ENCODE data around the gene ADGRA1.

Gene ADGRA1

DNA sequence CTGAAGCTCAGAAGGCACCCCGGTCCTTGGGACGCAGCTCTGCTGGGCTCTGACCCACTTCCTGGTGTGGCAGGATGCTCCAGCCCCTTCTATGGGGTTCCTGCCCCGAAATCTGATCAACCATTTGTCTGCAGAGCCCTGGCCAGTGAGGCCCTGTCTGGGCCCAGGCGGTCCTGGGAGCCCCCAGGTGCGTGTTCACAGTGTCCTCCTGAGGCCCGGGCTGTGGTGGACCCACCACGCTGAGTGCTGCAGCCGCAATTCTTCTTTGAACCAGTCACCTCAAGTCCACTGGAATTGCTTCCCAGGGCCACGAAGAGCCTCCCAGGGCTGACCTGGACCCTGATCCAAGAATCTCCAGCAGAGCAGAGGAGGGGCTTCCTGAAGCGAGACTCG is 91.4 kb downstream of the ADGRA1 start:
- Histone ChIP-seq H3K9me3 (ENCODE audit: insufficient read depth, low read depth, low read length) (peaks cover 44% of the 10 kb centered on the region; the same call in 1 of the 2 replicates), H3K79me2 (ENCODE audit: insufficient read depth, low read length) (no peaks in the 10 kb centered on the region), H3K27me3 (ENCODE audit: insufficient read depth, low read length, poor library complexity, severe bottlenecking) (no peaks in the 10 kb centered on the region), H4K20me1 (ENCODE audit: insufficient read depth, low read length, poor library complexity, severe bottlenecking) (no peaks in the 10 kb centered on the region), H3K4me3 (ENCODE audit: low read length, poor library complexity, severe bottlenecking) (no peak overlapping the region), H3K9me2 (replicated peaks; ENCODE audit: low read depth, low read length) (no peaks in the 10 kb centered on the region), H3K4me1 (ENCODE audit: insufficient read depth, low read length, poor library complexity, severe bottlenecking) (no peaks in the 10 kb centered on the region), H3K4me2 (ENCODE audit: low read depth, low read length, poor library complexity, severe bottlenecking) (no peak overlapping the region), H3K36me3 (ENCODE audit: insufficient read depth, low read length) (no peaks in the 10 kb centered on the region), H2AFZ (ENCODE audit: low read length) (no peak overlapping the region), H3K9ac (ENCODE audit: low read depth, low read length, poor library complexity, severe bottlenecking) (no peak overlapping the region), H3F3A (ENCODE audit: low read depth) (peaks cover 5% of the 10 kb centered on the region; the same call in 1 of the 2 replicates)
- TF ChIP-seq EZH2phosphoT487 (IDR thresholded peaks at IDR 0.05; ENCODE audit: borderline replicate concordance): no peak
- TF ChIP-seq, protein P1, sequence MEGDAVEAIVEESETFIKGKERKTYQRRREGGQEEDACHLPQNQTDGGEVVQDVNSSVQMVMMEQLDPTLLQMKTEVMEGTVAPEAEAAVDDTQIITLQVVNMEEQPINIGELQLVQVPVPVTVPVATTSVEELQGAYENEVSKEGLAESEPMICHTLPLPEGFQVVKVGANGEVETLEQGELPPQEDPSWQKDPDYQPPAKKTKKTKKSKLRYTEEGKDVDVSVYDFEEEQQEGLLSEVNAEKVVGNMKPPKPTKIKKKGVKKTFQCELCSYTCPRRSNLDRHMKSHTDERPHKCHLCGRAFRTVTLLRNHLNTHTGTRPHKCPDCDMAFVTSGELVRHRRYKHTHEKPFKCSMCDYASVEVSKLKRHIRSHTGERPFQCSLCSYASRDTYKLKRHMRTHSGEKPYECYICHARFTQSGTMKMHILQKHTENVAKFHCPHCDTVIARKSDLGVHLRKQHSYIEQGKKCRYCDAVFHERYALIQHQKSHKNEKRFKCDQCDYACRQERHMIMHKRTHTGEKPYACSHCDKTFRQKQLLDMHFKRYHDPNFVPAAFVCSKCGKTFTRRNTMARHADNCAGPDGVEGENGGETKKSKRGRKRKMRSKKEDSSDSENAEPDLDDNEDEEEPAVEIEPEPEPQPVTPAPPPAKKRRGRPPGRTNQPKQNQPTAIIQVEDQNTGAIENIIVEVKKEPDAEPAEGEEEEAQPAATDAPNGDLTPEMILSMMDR (conservative IDR thresholded peaks at IDR 0.05; ENCODE audit: low read length): no peak

DNA sequence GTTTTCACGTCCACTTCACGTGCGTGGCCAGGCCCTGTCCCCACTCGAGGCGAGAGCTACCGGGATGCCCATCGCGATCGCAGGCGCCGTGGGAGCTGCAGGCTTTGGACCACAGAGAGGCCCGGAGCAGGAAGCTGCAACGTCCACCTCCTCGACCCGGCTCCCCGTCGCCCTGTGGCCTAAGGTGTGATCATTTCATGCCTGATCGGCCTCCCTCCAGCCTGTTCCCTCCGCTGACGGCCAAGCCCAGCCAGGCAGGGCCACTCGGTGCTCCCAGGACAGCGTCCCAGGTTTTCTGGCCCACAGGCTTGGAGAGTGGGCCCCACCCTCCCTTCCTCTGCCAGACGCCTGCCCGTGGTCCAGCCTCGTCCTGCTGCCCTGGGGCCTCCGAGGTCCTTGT is 91.9 kb downstream of the ADGRA1 start:
- Histone ChIP-seq H3K36me3 (ENCODE audit: insufficient read depth, low read length) (no peaks in the 10 kb centered on the region), H3K9me3 (ENCODE audit: insufficient read depth, low read depth, low read length) (peaks cover 45% of the 10 kb centered on the region; the same call in 1 of the 2 replicates), H3F3A (ENCODE audit: low read depth) (peaks cover 5% of the 10 kb centered on the region; the same call in 1 of the 2 replicates), H3K4me2 (ENCODE audit: low read depth, low read length, poor library complexity, severe bottlenecking) (no peak overlapping the region), H3K4me3 (ENCODE audit: low read length, poor library complexity, severe bottlenecking) (no peak overlapping the region), H3K79me2 (ENCODE audit: insufficient read depth, low read length) (no peaks in the 10 kb centered on the region), H3K27me3 (ENCODE audit: insufficient read depth, low read length, poor library complexity, severe bottlenecking) (no peaks in the 10 kb centered on the region), H2AFZ (ENCODE audit: low read length) (no peak overlapping the region), H3K9ac (ENCODE audit: low read depth, low read length, poor library complexity, severe bottlenecking) (no peak overlapping the region), H4K20me1 (ENCODE audit: insufficient read depth, low read length, poor library complexity, severe bottlenecking) (no peaks in the 10 kb centered on the region), H3K4me1 (ENCODE audit: insufficient read depth, low read length, poor library complexity, severe bottlenecking) (no peaks in the 10 kb centered on the region), H3K9me2 (replicated peaks; ENCODE audit: low read depth, low read length) (no peaks in the 10 kb centered on the region)
- TF ChIP-seq, protein P1 (conservative IDR thresholded peaks at IDR 0.05; ENCODE audit: low read length): no peak
- no peak for TF ChIP-seq EZH2phosphoT487 (IDR thresholded peaks at IDR 0.05; ENCODE audit: borderline replicate concordance)

DNA sequence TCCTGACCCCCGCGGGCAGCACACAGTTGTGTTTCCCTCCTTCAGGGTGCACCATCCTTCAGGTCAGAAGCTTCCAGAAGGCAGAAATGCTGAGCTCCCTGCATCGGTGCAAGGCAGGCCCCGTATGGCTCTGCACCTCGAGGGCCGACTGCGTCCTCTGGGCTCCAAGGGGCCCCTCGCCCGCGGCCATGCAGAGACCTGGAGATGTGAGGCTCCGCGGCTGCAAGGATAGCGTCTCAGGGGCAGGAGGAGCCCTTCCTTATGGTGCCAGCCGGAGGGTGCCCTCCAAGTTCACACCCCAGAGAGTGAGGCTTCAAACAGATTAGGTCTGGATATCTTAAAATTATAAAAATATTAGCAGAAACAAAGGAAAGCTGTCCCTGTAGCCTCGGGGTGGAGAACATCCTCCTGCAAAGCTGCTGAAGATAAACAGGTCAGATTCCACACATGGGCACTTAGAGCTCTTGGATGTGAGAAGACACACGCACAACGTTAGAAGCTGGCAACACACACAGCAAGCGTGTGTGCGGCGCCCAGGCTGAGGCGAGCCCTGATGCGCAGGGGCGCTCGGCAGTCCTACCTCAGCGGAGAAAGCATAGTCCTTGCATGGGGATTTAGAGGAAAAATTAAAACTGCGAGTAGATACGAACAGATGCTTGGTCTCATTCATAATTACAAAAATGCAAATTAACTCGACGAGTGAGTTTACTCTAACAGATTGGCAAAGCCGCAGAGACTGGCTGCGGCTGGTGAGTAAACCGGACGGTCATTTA is 92.7 kb downstream of the ADGRA1 start:
- H2AFZ ChIP-seq (ENCODE audit: low read length): no peak overlapping the region
- H3K36me3 ChIP-seq (ENCODE audit: insufficient read depth, low read length): no peaks in the 10 kb centered on the region
- no peaks in the 10 kb centered on the region for H3K4me1 ChIP-seq (ENCODE audit: insufficient read depth, low read length, poor library complexity, severe bottlenecking)
- no peak overlapping the region for H3K9ac ChIP-seq (ENCODE audit: low read depth, low read length, poor library complexity, severe bottlenecking)
- H3K9me2 ChIP-seq (replicated peaks; ENCODE audit: low read depth, low read length): no peaks in the 10 kb centered on the region
- no peaks in the 10 kb centered on the region for H3K79me2 ChIP-seq (ENCODE audit: insufficient read depth, low read length)
- H3K27me3 ChIP-seq (ENCODE audit: insufficient read depth, low read length, poor library complexity, severe bottlenecking): no peaks in the 10 kb centered on the region
- no peak overlapping the region for H3K4me2 ChIP-seq (ENCODE audit: low read depth, low read length, poor library complexity, severe bottlenecking)
- H3K4me3 ChIP-seq (ENCODE audit: low read length, poor library complexity, severe bottlenecking): no peak overlapping the region
- no peaks in the 10 kb centered on the region for H4K20me1 ChIP-seq (ENCODE audit: insufficient read depth, low read length, poor library complexity, severe bottlenecking)
- no peak for TF ChIP-seq EZH2phosphoT487 (IDR thresholded peaks at IDR 0.05; ENCODE audit: borderline replicate concordance)
- TF ChIP-seq, protein P1 (conservative IDR thresholded peaks at IDR 0.05; ENCODE audit: low read length): no peak
- H3K9me3 ChIP-seq (ENCODE audit: insufficient read depth, low read depth, low read length): peaks cover 43% of the 10 kb centered on the region; the same call in 1 of the 2 replicates
- peaks cover 5% of the 10 kb centered on the region; the same call in 1 of the 2 replicates for H3F3A ChIP-seq (ENCODE audit: low read depth)
